DOHH2 (cell line): ENCODE measurements around the gene ZNF580.

Experiments
- CTCF ChIP-seq: fragments of 200-600 bp; sonication (generic); IDR thresholded peaks from one replicate; pipeline ENCODE4 v1.5.1; 2014; ENCODE audit warnings: antibody characterized with exemption, mild to moderate bottlenecking, low read depth, low read length; ENCODE audit not compliant: poor library complexity, severe bottlenecking
- EZH2phosphoT487 ChIP-seq: fragments of 200-600 bp; sonication (generic); IDR thresholded peaks from 2 replicates; pipeline ENCODE4 v1.6.1; 2017; ENCODE audit warnings: borderline replicate concordance, mild to moderate bottlenecking, antibody characterized with exemption, low read length, moderate library complexity, mixed read lengths

GRCh38 chr19:55667006-55667381, 26.2 kb downstream of the ZNF580 start:
- TF ChIP-seq CTCF (no peak), EZH2phosphoT487 (no peak)
